Common myeloid progenitor, CD34-positive (primary cell): ENCODE results near the gene MRPS21.

Source experiments
- CTCF ChIA-PET: fragments of 350-600 bp; sonication (Branson Sonifier 250); formaldehyde crosslinking; loops from one replicate; lab custom pipeline; 2021; ENCODE audit warnings: antibody characterized with exemption; lab: Charles Lee
- POLR2A ChIA-PET: fragments of 350-600 bp; sonication (Branson Sonifier 250); formaldehyde crosslinking; loops from one replicate; lab custom pipeline; 2021; ENCODE audit warnings: antibody characterized with exemption; lab: Charles Lee
- DNase-seq, 3 donors: peaks; one replicate each; pipeline versions ENCODE4 v3.0.0 to v3.0.0-alpha.2; 2013
- H3K27ac ChIP-seq, 2 experiments: 1 replicate in 1 of 2; 2 replicates in 1 of 2; pipeline ENCODE4 v1.7.0; 2013; ENCODE audit warnings: inconsistent platforms in 2 of 2, low read length in 2 of 2, mild to moderate bottlenecking in 2 of 2, low read depth in 1 of 2, moderate library complexity in 1 of 2; ENCODE audit not compliant: severe bottlenecking in 2 of 2, insufficient read depth in 1 of 2, poor library complexity in 1 of 2
- H3K27me3 ChIP-seq, 5 experiments: replicated peaks in 2 of 5; 1 replicate in 3 of 5; 2 replicates in 2 of 5; pipeline versions ENCODE4 v1.6.1 to v1.7.0; 2013; ENCODE audit warnings: low read length in 4 of 5, mild to moderate bottlenecking in 2 of 5, moderate library complexity in 2 of 5, inconsistent platforms in 1 of 5; ENCODE audit not compliant: insufficient read depth in 5 of 5, control insufficient read depth in 4 of 5
- H3K36me3 ChIP-seq, 4 experiments: 1 replicate in 2 of 4; 2 replicates in 2 of 4; pipeline versions ENCODE4 v1.6.1 to v1.7.0; 2013; ENCODE audit warnings: low read length in 3 of 4, control low read depth in 1 of 4, mild to moderate bottlenecking in 1 of 4; ENCODE audit not compliant: control insufficient read depth in 4 of 4, insufficient read depth in 4 of 4
- H3K4me1 ChIP-seq, 4 experiments: 1 replicate in 3 of 4; 2 replicates in 1 of 4; pipeline versions ENCODE4 v1.6.1 to v1.7.1; 2013; ENCODE audit warnings: low read length in 3 of 4, mild to moderate bottlenecking in 3 of 4, control low read depth in 1 of 4, inconsistent platforms in 1 of 4, moderate library complexity in 1 of 4; ENCODE audit not compliant: control insufficient read depth in 4 of 4, insufficient read depth in 4 of 4; ENCODE audit errors: control extremely low read depth in 1 of 4
- H3K4me3 ChIP-seq, 7 experiments: 1 replicate in 4 of 7; 2 replicates in 3 of 7; pipeline versions ENCODE4 v1.5.1 to v1.7.0; 2013; ENCODE audit warnings: mild to moderate bottlenecking in 7 of 7, low read length in 6 of 7, moderate library complexity in 6 of 7, inconsistent platforms in 2 of 7, low read depth in 2 of 7, control low read depth in 1 of 7; ENCODE audit not compliant: insufficient read depth in 4 of 7, control insufficient read depth in 1 of 7; ENCODE audit errors: extremely low read depth in 1 of 7
- H3K9me3 ChIP-seq, 5 experiments: 1 replicate in 4 of 5; 2 replicates in 1 of 5; pipeline versions ENCODE4 v1.6.1 to v1.7.1; 2013; ENCODE audit warnings: low read length in 4 of 5, mild to moderate bottlenecking in 2 of 5, inconsistent platforms in 1 of 5, low read depth in 1 of 5, moderate library complexity in 1 of 5; ENCODE audit not compliant: control insufficient read depth in 4 of 5, insufficient read depth in 2 of 5; ENCODE audit errors: control extremely low read depth in 1 of 5
- WGBS: methylation state at CpG from one replicate; pipeline ENCODE4 v1.1.5; 2013; ENCODE audit not compliant: insufficient coverage; 5-methylcytosine and 5-hydroxymethylcytosine counted together

The MRPS21 gene

GRCh38 chr1:150259217-150259616, 34.4 kb upstream of the MRPS21 start:
- Histone ChIP-seq H3K4me1 (peaks cover 4 to 21% (median 11%) of the 10 kb centered on the region in 4 experiments), H3K4me3 (no peak overlapping the region), H3K9me3 (no peaks in the 10 kb centered on the region), H3K36me3 (peaks cover 0 to under 1% (median 0%) of the 10 kb centered on the region in 4 experiments), H3K27ac (no peak overlapping the region), H3K27me3 (peaks cover 5 to 44% (median 25%) of the 10 kb centered on the region in 5 experiments)
- ChIA-PET CTCF (interaction anchor here (1.3 to 13.8 kb wide), 3 partner anchors 9 to 53 kb away, joined by 3 to 246 read pairs (median 6); partner anchors contain the start of genes APH1A, C1orf54 and CIART), POLR2A (no interaction called here)
- WGBS = 86% methylated on average over 4 of the region's 4 CpGs
- no peak for DNase-seq

DNA sequence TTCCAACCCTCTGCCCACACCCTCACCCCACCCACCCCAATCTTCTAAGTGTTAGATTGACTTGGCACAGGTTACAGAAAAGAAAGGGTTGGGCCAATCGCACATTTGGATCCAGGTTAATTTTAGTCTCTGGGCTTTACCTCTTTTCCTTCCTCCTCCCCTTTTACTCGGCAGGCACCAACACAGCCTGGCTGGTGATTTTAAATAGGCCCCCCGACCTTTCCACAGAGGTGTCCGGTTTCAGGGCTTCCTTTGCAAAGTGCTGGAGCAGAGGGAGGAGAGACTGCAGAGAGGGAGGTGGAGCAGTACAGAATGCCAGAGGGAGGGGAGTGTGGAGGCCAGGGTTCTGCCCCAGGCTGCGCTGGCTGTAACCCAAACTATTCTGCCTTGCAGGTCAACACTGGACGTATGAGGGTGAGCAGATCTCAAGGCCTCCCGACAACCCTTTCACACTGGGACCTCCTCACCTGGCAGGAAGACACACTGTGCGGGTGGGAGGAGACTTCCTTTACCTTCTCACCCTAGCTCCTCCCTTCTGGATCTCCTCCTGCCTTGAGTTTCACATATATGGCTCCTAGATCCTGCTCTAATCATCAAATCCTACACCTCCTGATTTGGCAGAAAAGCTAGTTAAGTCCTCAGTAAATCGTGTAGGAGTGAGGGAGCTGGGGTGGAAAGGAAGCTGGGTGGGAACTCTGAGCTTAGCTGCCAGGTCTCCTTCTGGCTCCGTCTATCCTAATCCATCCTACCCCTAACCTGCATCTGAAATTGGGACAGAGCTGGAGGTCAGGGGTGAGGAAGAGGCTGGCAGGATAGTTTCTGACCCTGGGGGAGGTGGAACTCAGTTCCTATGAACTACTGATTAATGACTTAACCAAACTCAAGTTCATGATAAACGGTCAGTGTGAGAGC, 33.6 kb upstream of the MRPS21 start:
- 65% methylated on average over 6 of the region's 11 CpGs for WGBS
- no peaks in the 10 kb centered on the region for H3K9me3 ChIP-seq
- no peak overlapping the region for H3K27ac ChIP-seq
- POLR2A ChIA-PET = no interaction called here
- DNase-seq = no peak
- peaks cover 0 to 8% (median 7%) of the 10 kb centered on the region in 4 experiments for H3K36me3 ChIP-seq
- peaks cover 5 to 44% (median 25%) of the 10 kb centered on the region in 5 experiments for H3K27me3 ChIP-seq
- H3K4me1 ChIP-seq = peaks cover 4 to 21% (median 11%) of the 10 kb centered on the region in 4 experiments
- CTCF ChIA-PET = interaction anchor here (13.8 kb wide), 1 partner anchor 16 kb away, joined by 246 read pairs; the partner anchor contains the start of genes APH1A, C1orf54 and CIART
- H3K4me3 ChIP-seq = no peak overlapping the region

GRCh38 chr1:150261367-150261766, 32.3 kb upstream of the MRPS21 start:
- ChIA-PET CTCF (interaction anchor here (1.5 to 13.8 kb wide), 2 partner anchors 14 to 25 kb away, joined by 4 to 246 read pairs; partner anchors contain the start of genes APH1A, C1orf54 and CIART), POLR2A (interaction anchor here (0.8 to 1.6 kb wide), 2 partner anchors 11 to 20 kb away, joined by 4 read pairs; partner anchors contain the start of gene C1orf54)
- Histone ChIP-seq H3K27ac (no peak overlapping the region), H3K4me1 (peaks cover 0 to 11% (median 2%) of the 10 kb centered on the region in 4 experiments), H3K4me3 (no peak overlapping the region), H3K36me3 (peaks cover 0 to 22% (median 20%) of the 10 kb centered on the region in 4 experiments), H3K27me3 (peaks cover 3 to 40% (median 24%) of the 10 kb centered on the region in 5 experiments), H3K9me3 (no peaks in the 10 kb centered on the region)
- no peak for DNase-seq
- 89% methylated on average over 4 of the region's 6 CpGs for WGBS

GRCh38 chr1:150262388-150263320, 31.0 kb upstream of the MRPS21 start:
- no peak overlapping the region for H3K4me3 ChIP-seq
- peaks cover 0 to 10% (median 4%) of the 10 kb centered on the region in 4 experiments for H3K4me1 ChIP-seq
- 100% methylated on average over 5 of the region's 6 CpGs for WGBS
- H3K27ac ChIP-seq = no peak overlapping the region
- peaks cover 4 to 32% (median 30%) of the 10 kb centered on the region in 4 experiments for H3K36me3 ChIP-seq
- H3K27me3 ChIP-seq = peaks cover 0 to 27% (median 16%) of the 10 kb centered on the region in 5 experiments
- H3K9me3 ChIP-seq = no peaks in the 10 kb centered on the region
- no peak for DNase-seq
- ChIA-PET POLR2A (interaction anchor here (1.6 kb wide), 1 partner anchor 19 kb away, joined by 4 read pairs; no protein-coding TSS in a partner anchor), CTCF (interaction anchor here (1.5 to 13.8 kb wide), 2 partner anchors 13 to 24 kb away, joined by 4 to 246 read pairs; partner anchors contain the start of genes APH1A, C1orf54 and CIART)

GRCh38 chr1:150263549-150263948, 30.1 kb upstream of the MRPS21 start:
- Histone ChIP-seq H3K36me3 (peaks cover 4 to 32% (median 30%) of the 10 kb centered on the region in 4 experiments), H3K9me3 (no peaks in the 10 kb centered on the region), H3K27ac (no peak overlapping the region), H3K4me3 (no peak overlapping the region), H3K27me3 (peaks cover 0 to 18% (median 13%) of the 10 kb centered on the region in 5 experiments), H3K4me1 (peaks cover 0 to 14% (median 11%) of the 10 kb centered on the region in 4 experiments)
- 96% methylated on average over 3 of the region's 6 CpGs for WGBS
- DNase-seq = no peak
- ChIA-PET CTCF (interaction anchor here (0.6 to 13.8 kb wide), 2 partner anchors 12 to 373 kb away, joined by 3 to 246 read pairs; partner anchors contain the start of genes APH1A, C1orf54 and CIART), POLR2A (no interaction called here)

GRCh38 chr1:150267896-150268295, 25.8 kb upstream of the MRPS21 start:
- POLR2A ChIA-PET = no interaction called here
- CTCF ChIA-PET = interaction anchor here (16.4 kb wide), 1 partner anchor 10 kb away, joined by 246 read pairs; the partner anchor contains the start of gene CA14
- Histone ChIP-seq H3K4me3 (peak overlapping the region; percentile 84 to 96 (median 89)), H3K36me3 (peaks cover 4 to 32% (median 30%) of the 10 kb centered on the region in 4 experiments), H3K27ac (peak overlapping the region; percentile 86 to 94), H3K4me1 (peaks cover 6 to 30% (median 15%) of the 10 kb centered on the region in 4 experiments), H3K27me3 (no peaks in the 10 kb centered on the region), H3K9me3 (no peaks in the 10 kb centered on the region)
- DNase-seq = no peak
- WGBS = 54% methylated on average over 6 of the region's 6 CpGs
